Activated gamma-delta T cell treated with anti-CD3 and anti-CD28 coated beads, Interleukin-2, amount 50 U/mL, for 16 hours (primary cell): ENCODE data around the gene EMC6.

Experiments
- DNase-seq: peaks from one replicate; pipeline ENCODE4 v3.0.0-alpha.2; 2020; ENCODE audit warnings: low read depth

The EMC6 gene

GRCh38 chr17:3710951-3711383 is 42.4 kb downstream of the EMC6 start:
- DNase-seq, result peak; percentile 66

GRCh38 chr17:3712811-3713463 is 44.3 kb downstream of the EMC6 start:
- DNase-seq, result no peak

GRCh38 chr17:3715296-3715695 is 46.7 kb downstream of the EMC6 start:
- DNase-seq, result no peak

- no peak for DNase-seq
Observed at GRCh38 chr17:3718201-3718600, 49.6 kb downstream of the EMC6 start.

GRCh38 chr17:3719265-3719664 is 50.7 kb downstream of the EMC6 start:
- no peak for DNase-seq
